Right atrium auricular region (tissue), 2 donors: Measurements from ENCODE around the gene STARD4. TPM values are rescaled to one million over a fixed set of nuclear protein-coding genes. Genes with fewer than 3 reads are reported as not detected.

Experiments
- DNase-seq: peaks from one replicate; pipeline ENCODE4 v3.0.0-alpha.2; 2019; ENCODE audit warnings: low spot score
- H3K27ac ChIP-seq, 2 donors: fragments of 200-600 bp; sonication (generic); 1 replicate in 1 of 2; 2 replicates in 1 of 2; pipeline ENCODE4 v1.5.1; 2016 to 2019
- H3K27me3 ChIP-seq, 2 donors: fragments of 200-600 bp; sonication (generic); one replicate each; pipeline versions ENCODE4 v1.5.1 to v1.6.0; 2017 to 2019
- H3K36me3 ChIP-seq: fragments of 200-600 bp; sonication (generic); one replicate; pipeline ENCODE4 v1.5.1; 2016
- H3K4me1 ChIP-seq, 2 donors: fragments of 200-600 bp; sonication (generic); one replicate each; pipeline versions ENCODE4 v1.5.1 to v1.6.0; 2017 to 2019
- H3K4me3 ChIP-seq, 2 donors: fragments of 200-600 bp; sonication (generic); 1 replicate in 1 of 2; 2 replicates in 1 of 2; pipeline ENCODE4 v1.5.1; 2017 to 2019; ENCODE audit warnings: mild to moderate bottlenecking in 1 of 2, moderate library complexity in 1 of 2
- H3K9me3 ChIP-seq, 2 donors: fragments of 200-600 bp; sonication (generic); one replicate each; pipeline ENCODE4 v1.5.1; 2019
- CTCF ChIP-seq, 2 donors: fragments of 200-600 bp; sonication (generic); IDR thresholded peaks; one replicate each; pipeline ENCODE4 v1.5.1; 2019; ENCODE audit warnings: antibody characterized with exemption in 2 of 2
- total RNA-seq, 2 donors: library from RNA; depleted of rRNA; stranded (reverse); fragments of >200 nt; gene quantifications; one replicate each; pipeline ENCODE4 v1.1.0, GENCODE V29; 2016

The STARD4 gene
- total RNA-seq, 2 donors from 2014 or later: 11.8 to 16.4 TPM

DNA sequence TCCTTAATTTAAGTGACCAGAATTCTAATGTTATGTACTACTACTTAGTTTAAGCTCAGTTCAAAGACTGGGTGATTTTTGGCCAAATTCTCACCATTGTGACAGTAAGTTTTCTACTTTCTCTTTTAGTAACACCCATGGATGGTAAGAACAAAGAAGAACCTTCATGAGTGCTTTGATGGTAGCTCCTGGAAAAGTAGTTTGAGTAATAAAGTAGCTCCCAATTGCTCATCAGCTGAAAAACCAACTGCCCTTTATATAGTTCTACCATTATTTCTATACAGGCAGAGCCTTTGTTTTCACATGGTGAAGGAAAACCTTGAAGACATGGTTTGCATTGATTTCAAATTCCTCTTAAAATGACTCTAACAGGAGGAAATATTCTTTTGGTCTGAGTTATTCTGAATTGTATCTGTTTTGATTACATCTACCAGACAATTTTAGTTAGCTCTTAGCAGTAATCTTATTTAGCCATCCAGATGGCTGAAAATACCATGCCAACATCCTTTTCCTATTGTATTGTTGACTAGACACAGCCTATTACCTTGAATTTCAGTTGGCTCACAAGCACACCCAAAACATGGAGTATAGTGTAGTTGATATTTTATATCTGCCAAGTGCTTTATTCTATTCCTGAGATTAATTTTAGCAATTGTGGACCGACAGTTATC is 23.7 kb upstream of the STARD4 start:
- Histone ChIP-seq H3K9me3 (peaks cover 0 to 9% of the 10 kb centered on the region in 2 donors), H3K36me3 (no peaks in the 10 kb centered on the region), H3K27me3 (no peaks in the 10 kb centered on the region), H3K4me3 (no peak overlapping the region), H3K4me1 (no peaks in the 10 kb centered on the region), H3K27ac (no peak overlapping the region)
- TF ChIP-seq CTCF (IDR thresholded peaks at IDR 0.05): no peak
- no peak for DNase-seq

DNA sequence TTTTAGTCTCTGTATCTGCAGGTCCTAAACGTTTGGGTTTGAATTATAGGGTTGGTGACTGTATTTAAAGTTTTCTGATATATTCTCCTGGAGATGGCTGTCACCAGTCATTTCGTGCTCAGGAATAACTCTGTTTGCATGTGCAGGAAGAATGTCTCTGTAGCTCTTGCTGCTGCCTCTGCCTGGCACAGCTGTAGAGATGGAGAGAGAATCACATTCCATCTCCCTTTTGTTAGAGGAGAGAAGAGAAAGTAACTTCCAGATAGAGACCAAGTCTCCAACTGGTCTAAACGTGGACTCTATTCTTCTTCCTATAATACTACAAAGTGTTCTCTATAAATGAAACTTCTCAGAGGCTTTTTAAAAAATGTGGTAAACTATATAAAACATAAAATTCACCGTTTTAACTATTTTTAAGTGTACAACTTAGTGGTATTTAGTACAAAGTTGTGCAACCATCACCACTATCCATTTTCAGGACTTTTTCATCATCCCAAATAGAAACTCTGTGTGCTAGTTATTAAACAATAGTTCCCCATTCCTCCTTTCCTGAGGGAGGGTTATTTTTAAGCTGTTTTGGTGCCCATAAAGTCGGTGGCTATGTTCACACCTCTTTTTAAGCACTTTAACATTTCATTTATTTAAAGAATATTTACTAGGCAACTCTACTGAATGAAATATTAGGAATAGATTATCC is 20.7 kb upstream of the STARD4 start:
- peaks cover 0 to 9% of the 10 kb centered on the region in 2 donors for H3K9me3 ChIP-seq
- H3K4me3 ChIP-seq: no peak overlapping the region
- no peak for DNase-seq
- no peak for TF ChIP-seq CTCF (IDR thresholded peaks at IDR 0.05)
- H3K4me1 ChIP-seq: no peaks in the 10 kb centered on the region
- H3K36me3 ChIP-seq: no peaks in the 10 kb centered on the region
- H3K27me3 ChIP-seq: no peaks in the 10 kb centered on the region
- no peak overlapping the region for H3K27ac ChIP-seq

DNA sequence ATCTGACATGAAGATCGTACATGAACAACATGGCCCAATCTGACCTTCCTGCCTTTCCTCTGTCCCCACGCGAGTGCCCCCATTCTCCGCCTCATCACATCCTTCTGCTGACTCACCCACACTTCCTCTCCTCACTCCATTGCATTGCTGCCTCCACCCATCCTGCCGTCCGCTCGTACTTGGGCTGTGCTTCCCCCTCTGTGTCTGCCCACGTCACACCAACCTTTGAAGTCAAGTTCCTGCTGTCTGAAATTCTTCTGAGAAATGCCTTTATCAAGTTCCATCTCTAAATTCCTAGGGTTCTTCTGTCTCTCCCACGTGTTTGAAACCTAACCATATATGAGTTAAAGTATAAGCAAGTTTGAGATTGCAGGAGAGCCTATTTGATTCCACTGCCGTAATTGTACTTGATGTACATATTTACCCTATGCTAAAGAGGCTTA is 18.0 kb upstream of the STARD4 start:
- H3K36me3 ChIP-seq: no peaks in the 10 kb centered on the region
- H3K27me3 ChIP-seq: no peaks in the 10 kb centered on the region
- no peak for TF ChIP-seq CTCF (IDR thresholded peaks at IDR 0.05)
- H3K4me1 ChIP-seq: no peaks in the 10 kb centered on the region
- peak; percentile 81 for DNase-seq
- peak overlapping the region in 1 of 2 donors; percentile 7 for H3K27ac ChIP-seq
- H3K4me3 ChIP-seq: no peak overlapping the region
- H3K9me3 ChIP-seq: peaks cover 0 to 9% of the 10 kb centered on the region in 2 donors

- TF ChIP-seq CTCF (IDR thresholded peaks at IDR 0.05): no peak
Observed at GRCh38 chr5:111528056-111528455, 15.7 kb upstream of the STARD4 start.

DNA sequence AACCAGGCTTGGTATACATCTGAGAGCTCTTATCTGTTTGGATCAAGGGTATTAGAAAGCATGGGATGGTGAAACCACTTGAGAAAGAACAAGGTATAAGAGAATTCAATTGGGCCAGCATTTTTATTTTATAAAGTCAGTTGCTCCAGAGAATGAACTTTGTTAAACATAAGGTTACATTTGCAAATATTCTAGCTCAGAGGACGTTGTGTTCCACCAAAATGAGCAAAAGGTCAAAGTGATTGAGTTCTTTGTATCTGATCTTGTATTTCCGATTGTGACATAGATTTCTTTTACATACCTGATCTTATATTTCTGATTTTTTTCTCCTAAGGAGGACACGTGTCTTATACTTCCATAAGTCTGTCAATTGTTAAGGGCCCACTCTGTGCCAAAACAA is 8.6 kb upstream of the STARD4 start:
- DNase-seq: no peak
- Histone ChIP-seq H3K4me1 (no peaks in the 10 kb centered on the region), H3K27me3 (no peaks in the 10 kb centered on the region), H3K4me3 (no peak overlapping the region), H3K36me3 (no peaks in the 10 kb centered on the region), H3K9me3 (no peaks in the 10 kb centered on the region), H3K27ac (no peak overlapping the region)
- TF ChIP-seq CTCF (IDR thresholded peaks at IDR 0.05): no peak

More at GRCh38 chr5:111528056-111528455, 15.7 kb upstream of the STARD4 start:
- H3K27me3 ChIP-seq: no peaks in the 10 kb centered on the region
- no peaks in the 10 kb centered on the region for H3K4me1 ChIP-seq
- H3K36me3 ChIP-seq: no peaks in the 10 kb centered on the region
- no peak overlapping the region for H3K27ac ChIP-seq
- no peaks in the 10 kb centered on the region for H3K9me3 ChIP-seq
- no peak overlapping the region for H3K4me3 ChIP-seq
- DNase-seq: no peak
